PC-3 (cell line): ENCODE results near the gene TUBB. TPM values are rescaled to one million over a fixed set of nuclear protein-coding genes. Genes with fewer than 3 reads are reported as not detected.

Experiments used
- ATAC-seq: fragments of 200-7000 bp; cut with Tn5 transposase; 2 replicates; pipeline ENCODE4 v1.9.1; 2020; ENCODE audit warnings: mild to moderate bottlenecking, moderate library complexity
- BruUV-seq: library from RNA; stranded (reverse); fragments of 400-500 nt; replicated peaks from 2 replicates; lab custom pipeline; 2021; lab: Mats Ljungman, UMichigan
- CTCF ChIA-PET: fragments of 300-600 bp; sonication (Branson Sonifier 250); formaldehyde crosslinking; loops from one replicate; lab custom pipeline; 2022; ENCODE audit warnings: antibody characterized with exemption; lab: Charles Lee
- POLR2A ChIA-PET: fragments of 300-600 bp; sonication (Branson Sonifier 250); formaldehyde crosslinking; loops from one replicate; lab custom pipeline; 2022; ENCODE audit warnings: antibody characterized with exemption; ENCODE audit not compliant: unreplicated experiment; lab: Charles Lee
- DNase-seq: peaks from one replicate; pipeline ENCODE4 v3.0.0-alpha.2; 2015
- H2AFZ ChIP-seq: fragments of 300-600 bp; sonication (generic); 2 replicates; pipeline ENCODE4 v1.6.0; 2016; ENCODE audit warnings: antibody characterized with exemption, low read length
- H3F3A ChIP-seq: fragments of 300-600 bp; sonication (generic); one replicate; pipeline ENCODE4 v1.6.0; 2017; ENCODE audit warnings: antibody characterized with exemption, low read length, control low read depth, mild to moderate bottlenecking; ENCODE audit not compliant: unreplicated experiment
- H3K27ac ChIP-seq: fragments of 300-600 bp; sonication (generic); 2 replicates; pipeline ENCODE4 v1.5.1; 2016; ENCODE audit warnings: mild to moderate bottlenecking, low read length
- H3K27me3 ChIP-seq: fragments of 300-600 bp; sonication (generic); 2 replicates; pipeline ENCODE4 v1.6.1; 2016; ENCODE audit warnings: low read length, mixed read lengths
- H3K36me3 ChIP-seq: fragments of 300-600 bp; sonication (generic); 2 replicates; pipeline ENCODE4 v1.6.1; 2016; ENCODE audit warnings: low read depth, mixed run types, low read length, mixed read lengths
- H3K4me1 ChIP-seq: fragments of 300-600 bp; sonication (generic); 2 replicates; pipeline ENCODE4 v1.5.1; 2016; ENCODE audit warnings: low read length; ENCODE audit not compliant: insufficient read depth
- H3K4me2 ChIP-seq: fragments of 300-600 bp; sonication (generic); 2 replicates; pipeline ENCODE4 v1.6.0; 2016; ENCODE audit warnings: low read length
- H3K4me3 ChIP-seq: fragments of 300-600 bp; sonication (generic); 2 replicates; pipeline ENCODE4 v1.5.1; 2016; ENCODE audit warnings: mild to moderate bottlenecking, low read length, mixed read lengths
- H3K79me2 ChIP-seq: fragments of 300-600 bp; sonication (generic); 2 replicates; pipeline ENCODE4 v1.6.1; 2017; ENCODE audit warnings: low read length, mixed read lengths
- H3K9ac ChIP-seq: fragments of 300-600 bp; sonication (generic); 2 replicates; pipeline ENCODE4 v1.6.0; 2016; ENCODE audit warnings: mild to moderate bottlenecking, low read length
- H3K9me2 ChIP-seq: fragments of 300-600 bp; sonication (generic); replicated peaks from 2 replicates; pipeline ENCODE4 v1.6.1; 2016; ENCODE audit warnings: mixed run types, low read length, mixed read lengths
- H3K9me3 ChIP-seq: fragments of 300-600 bp; sonication (generic); 2 replicates; pipeline ENCODE4 v1.6.1; 2016; ENCODE audit warnings: low read length, mixed read lengths
- H4K20me1 ChIP-seq: fragments of 300-600 bp; sonication (generic); 2 replicates; pipeline ENCODE4 v1.6.1; 2016; ENCODE audit warnings: low read length, mixed read lengths
- EZH2 ChIP-seq: fragments of 300-600 bp; sonication (generic); IDR thresholded peaks from one replicate; pipeline ENCODE4 v1.6.1; 2017; ENCODE audit warnings: antibody characterized with exemption, mild to moderate bottlenecking, low read length; ENCODE audit not compliant: unreplicated experiment
- EZH2phosphoT487 ChIP-seq: fragments of 300-600 bp; sonication (generic); IDR thresholded peaks from 2 replicates; pipeline ENCODE4 v1.6.1; 2018; ENCODE audit warnings: mild to moderate bottlenecking, antibody characterized with exemption, low read length, borderline replicate concordance
- intact Hi-C: fragments of 100-400 bp; cut with micrococcal nuclease; formaldehyde crosslinking; loops from 2 replicates; pipeline ENCODE4 v1.9.0; 2023
- total RNA-seq: library from RNA; depleted of rRNA; stranded (reverse); fragments of >200 nt; gene quantifications from 2 replicates; pipeline ENCODE4 v1.2.3, GENCODE V29; 2014
- TF ChIP-seq, protein P1 (sequence below): fragments of 300-600 bp; sonication (generic); conservative IDR thresholded peaks from 2 replicates; pipeline ENCODE4 v1.5.1; 2017; ENCODE audit warnings: antibody characterized with exemption, low read depth, mild to moderate bottlenecking, low read length

The TUBB gene
- total RNA-seq, 1 experiment from 2014 or later = 1,398 TPM

- Histone ChIP-seq H3K9me3 (no peaks in the 10 kb centered on the region), H3F3A (no peaks in the 10 kb centered on the region), H3K9ac (no peak overlapping the region), H2AFZ (no peak overlapping the region), H3K9me2 (no peaks in the 10 kb centered on the region), H3K36me3 (peaks cover 3% of the 10 kb centered on the region; the same call in 1 of the 2 replicates), H3K4me2 (no peak overlapping the region), H4K20me1 (no peaks in the 10 kb centered on the region), H3K27me3 (no peaks in the 10 kb centered on the region), H3K27ac (no peak overlapping the region), H3K4me1 (peaks cover 9% of the 10 kb centered on the region), H3K79me2 (no peaks in the 10 kb centered on the region), H3K4me3 (no peak overlapping the region)
- DNase-seq = no peak
- no peak for TF ChIP-seq EZH2
- TF ChIP-seq, protein P1, sequence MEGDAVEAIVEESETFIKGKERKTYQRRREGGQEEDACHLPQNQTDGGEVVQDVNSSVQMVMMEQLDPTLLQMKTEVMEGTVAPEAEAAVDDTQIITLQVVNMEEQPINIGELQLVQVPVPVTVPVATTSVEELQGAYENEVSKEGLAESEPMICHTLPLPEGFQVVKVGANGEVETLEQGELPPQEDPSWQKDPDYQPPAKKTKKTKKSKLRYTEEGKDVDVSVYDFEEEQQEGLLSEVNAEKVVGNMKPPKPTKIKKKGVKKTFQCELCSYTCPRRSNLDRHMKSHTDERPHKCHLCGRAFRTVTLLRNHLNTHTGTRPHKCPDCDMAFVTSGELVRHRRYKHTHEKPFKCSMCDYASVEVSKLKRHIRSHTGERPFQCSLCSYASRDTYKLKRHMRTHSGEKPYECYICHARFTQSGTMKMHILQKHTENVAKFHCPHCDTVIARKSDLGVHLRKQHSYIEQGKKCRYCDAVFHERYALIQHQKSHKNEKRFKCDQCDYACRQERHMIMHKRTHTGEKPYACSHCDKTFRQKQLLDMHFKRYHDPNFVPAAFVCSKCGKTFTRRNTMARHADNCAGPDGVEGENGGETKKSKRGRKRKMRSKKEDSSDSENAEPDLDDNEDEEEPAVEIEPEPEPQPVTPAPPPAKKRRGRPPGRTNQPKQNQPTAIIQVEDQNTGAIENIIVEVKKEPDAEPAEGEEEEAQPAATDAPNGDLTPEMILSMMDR = no peak
- no peak for TF ChIP-seq EZH2phosphoT487
- ChIA-PET CTCF (no interaction called here), POLR2A (no interaction called here)
- ATAC-seq = no peak
- no TSS peak for BruUV-seq
- intact Hi-C loops = no loop called here
Measured at GRCh38 chr6:30696432-30696831, 23.7 kb upstream of the TUBB start.

DNA sequence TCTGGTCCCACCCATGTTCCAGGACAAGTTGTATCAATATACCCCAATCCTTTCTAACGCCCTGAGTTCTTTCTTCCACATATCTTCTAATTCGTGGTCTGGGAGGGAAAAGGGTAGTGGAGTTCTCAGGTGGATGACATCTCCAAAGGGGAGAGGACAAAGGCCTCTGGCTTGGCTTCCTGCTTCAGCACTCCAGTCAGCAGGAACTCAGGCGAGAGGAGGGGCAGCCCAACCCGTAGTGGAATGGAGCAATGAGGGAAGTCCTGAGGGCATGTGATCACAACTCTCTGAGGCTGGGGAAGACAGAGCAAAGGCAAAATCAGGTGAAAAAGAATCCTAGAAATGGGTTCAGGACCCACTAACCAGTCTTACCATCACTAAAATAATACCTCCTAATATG, 19.8 kb upstream of the TUBB start:
- no peaks in the 10 kb centered on the region for H4K20me1 ChIP-seq
- ATAC-seq = no peak
- POLR2A ChIA-PET = no interaction called here

DNA sequence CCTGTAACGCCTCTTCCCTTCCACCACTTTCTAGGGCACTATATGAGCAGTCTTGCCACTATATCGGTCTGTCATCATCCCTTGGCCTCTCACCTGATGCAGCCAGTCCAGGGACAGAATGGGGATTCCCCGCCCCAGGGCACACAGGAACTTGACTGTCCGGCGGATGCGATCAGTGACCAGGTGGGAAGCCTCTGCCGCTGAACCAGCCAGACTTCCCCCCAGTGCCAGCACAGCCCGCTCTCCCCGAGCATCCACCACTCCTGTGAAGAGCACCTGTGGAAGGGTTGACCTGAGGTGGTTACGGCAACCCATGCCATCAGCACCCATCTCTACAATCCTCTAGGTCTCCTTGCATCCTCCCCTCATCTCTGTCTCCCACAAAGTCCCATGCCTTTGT, 17.1 kb upstream of the TUBB start:
- ChIA-PET POLR2A (no interaction called here), CTCF (no interaction called here)
- Histone ChIP-seq H3K9me2 (no peaks in the 10 kb centered on the region), H3K4me2 (no peak overlapping the region), H3K27ac (no peak overlapping the region), H3K4me1 (no peaks in the 10 kb centered on the region), H3F3A (no peaks in the 10 kb centered on the region), H4K20me1 (no peaks in the 10 kb centered on the region), H3K27me3 (no peaks in the 10 kb centered on the region), H3K79me2 (no peaks in the 10 kb centered on the region), H2AFZ (no peak overlapping the region), H3K4me3 (no peak overlapping the region), H3K9ac (no peak overlapping the region), H3K36me3 (peaks cover 12% of the 10 kb centered on the region), H3K9me3 (no peaks in the 10 kb centered on the region)
- no TSS peak for BruUV-seq
- TF ChIP-seq EZH2phosphoT487 (no peak), EZH2 (no peak)
- TF ChIP-seq, protein P1 = no peak
- ATAC-seq (no peak), DNase-seq (no peak)
- intact Hi-C loops = no loop called here

More for the DNA sequence above, 19.8 kb upstream of the TUBB start:
- H3K9me3 ChIP-seq = no peaks in the 10 kb centered on the region
- TF ChIP-seq EZH2phosphoT487 (no peak), EZH2 (no peak)
- TF ChIP-seq, protein P1 = no peak
- H3F3A ChIP-seq = no peaks in the 10 kb centered on the region
- H3K4me1 ChIP-seq = peaks cover 2% of the 10 kb centered on the region; the same call in 1 of the 2 replicates
- H3K27ac ChIP-seq = no peak overlapping the region
- DNase-seq = no peak
- H3K9me2 ChIP-seq = no peaks in the 10 kb centered on the region
- no TSS peak for BruUV-seq
- H3K36me3 ChIP-seq = peaks cover 7% of the 10 kb centered on the region
- H3K4me3 ChIP-seq = no peak overlapping the region
- H3K9ac ChIP-seq = no peak overlapping the region
- intact Hi-C loops = no loop called here
- no peaks in the 10 kb centered on the region for H3K79me2 ChIP-seq
- H3K4me2 ChIP-seq = no peak overlapping the region
- H3K27me3 ChIP-seq = no peaks in the 10 kb centered on the region
- no peak overlapping the region for H2AFZ ChIP-seq
- CTCF ChIA-PET = no interaction called here
